CD4-positive, alpha-beta T cell (primary cell): ENCODE data around the gene MPP3. TPM values are rescaled to one million over a fixed set of nuclear protein-coding genes. Genes with fewer than 3 reads are reported as not detected.
"Not testable (repeated sequence)": the region's sequence is repeated elsewhere in the genome, so short reads cannot be mapped to it uniquely, and the experiment has no call there.

ENCODE experiments used
- ATAC-seq: fragments of 200-7000 bp; cut with Tn5 transposase; one replicate; pipeline ENCODE4 v1.10.0; 2022; ENCODE audit warnings: mild to moderate bottlenecking; ENCODE audit not compliant: poor library complexity
- CTCF ChIA-PET: fragments of 350-600 bp; sonication (Branson Sonifier 250); formaldehyde crosslinking; loops from one replicate; lab custom pipeline; 2021; ENCODE audit warnings: antibody characterized with exemption, inconsistent platforms; lab: Charles Lee
- POLR2A ChIA-PET: fragments of 350-600 bp; sonication (Branson Sonifier 250); formaldehyde crosslinking; loops from one replicate; lab custom pipeline; 2021; ENCODE audit warnings: antibody characterized with exemption, inconsistent platforms; lab: Charles Lee
- DNase-seq, 14 experiments: peaks; one replicate each; pipeline ENCODE4 v3.0.0-alpha.2; 2013 to 2020; ENCODE audit warnings: mixed read lengths in 2 of 14
- H3K27ac ChIP-seq, 2 donors: one replicate each; pipeline versions ENCODE4 v1.5.1 to v1.7.0; 2013; ENCODE audit warnings: low read length in 2 of 2, low read depth in 1 of 2, mild to moderate bottlenecking in 1 of 2
- H3K27me3 ChIP-seq, 2 experiments: 1 replicate in 1 of 2; 2 replicates in 1 of 2; pipeline versions ENCODE4 v1.6.1 to v1.7.0; 2013; ENCODE audit warnings: low read length in 2 of 2, control low read depth in 1 of 2, mild to moderate bottlenecking in 1 of 2, moderate library complexity in 1 of 2; ENCODE audit not compliant: insufficient read depth in 2 of 2, control insufficient read depth in 1 of 2
- H3K36me3 ChIP-seq: one replicate; pipeline ENCODE4 v1.6.1; 2013; ENCODE audit warnings: low read length, control low read depth; ENCODE audit not compliant: insufficient read depth
- H3K4me1 ChIP-seq: one replicate; pipeline ENCODE4 v1.6.1; 2013; ENCODE audit warnings: low read length, control low read depth; ENCODE audit not compliant: insufficient read depth
- H3K4me3 ChIP-seq: one replicate; pipeline ENCODE4 v1.5.1; 2013; ENCODE audit warnings: mild to moderate bottlenecking, low read length, moderate library complexity
- H3K9me3 ChIP-seq, 2 experiments: 1 replicate in 1 of 2; 2 replicates in 1 of 2; pipeline versions ENCODE4 v1.6.1 to v1.7.0; 2013; ENCODE audit warnings: low read length in 2 of 2, mild to moderate bottlenecking in 2 of 2, control low read depth in 1 of 2, moderate library complexity in 1 of 2; ENCODE audit not compliant: control insufficient read depth in 1 of 2, insufficient read depth in 1 of 2
- H3K27ac Mint-ChIP-seq: one replicate; pipeline ENCODE4 v1.8.0; 2020; ENCODE audit warnings: mixed read lengths
- H3K27me3 Mint-ChIP-seq: one replicate; pipeline ENCODE4 v1.8.0; 2021; ENCODE audit warnings: mixed read lengths
- H3K36me3 Mint-ChIP-seq: one replicate; pipeline ENCODE4 v1.8.0; 2021; ENCODE audit warnings: low read depth, mixed read lengths
- H3K4me1 Mint-ChIP-seq: one replicate; pipeline ENCODE4 v1.8.0; 2021; ENCODE audit warnings: low read depth, mixed read lengths
- H3K4me3 Mint-ChIP-seq: one replicate; pipeline ENCODE4 v1.8.0; 2020; ENCODE audit warnings: mild to moderate bottlenecking, mixed read lengths
- H3K9me3 Mint-ChIP-seq: one replicate; pipeline ENCODE4 v1.8.0; 2020; ENCODE audit warnings: mixed read lengths
- intact Hi-C, 2 experiments: fragments of 100-400 bp; cut with DNase I in 1 of 2; cut with micrococcal nuclease in 1 of 2; formaldehyde crosslinking; loops; one replicate each; pipeline versions ENCODE4 v1.15.1 to v1.9.0; 2023 to 2025; cut with DNase I, micrococcal nuclease
- total RNA-seq, 174 experiments: library from RNA in 2 of 174; stranded (reverse) in 2 of 174; gene quantifications; one replicate each; pipeline ENCODE4 v1.2.3 and lab custom pipeline; 2021 to 2026
- TF ChIP-seq, protein P1 (sequence below): fragments of 200-600 bp; IDR thresholded peaks from one replicate; pipeline ENCODE4 v1.8.0; 2022; ENCODE audit warnings: antibody characterized with exemption, mild to moderate bottlenecking

The MPP3 gene
- total RNA-seq, 2 experiments from 2014 or later = 0.14 TPM; not detected in 1

- Histone ChIP-seq H3K27ac (no peak overlapping the region), H3K36me3 (no peaks in the 10 kb centered on the region), H3K9me3 (no peaks in the 10 kb centered on the region), H3K27me3 (peaks cover 4 to 7% of the 10 kb centered on the region in 2 experiments), H3K4me3 (no peak overlapping the region), H3K4me1 (no peaks in the 10 kb centered on the region)
- no peak for DNase-seq
- ATAC-seq = no peak
- no peaks in the 10 kb centered on the region for H3K36me3 Mint-ChIP-seq
- POLR2A ChIA-PET = interaction anchor here (1.4 kb wide), 1 partner anchor 67 kb away, joined by 3 read pairs; the partner anchor contains the start of gene DUSP3
- intact Hi-C loops = loop anchor here (5.0 kb wide), 2 partner anchors 148 to 153 kb away; no protein-coding TSS in a partner anchor
- H3K4me3 Mint-ChIP-seq = no peak overlapping the region
- H3K9me3 Mint-ChIP-seq = no peaks in the 10 kb centered on the region
- no peaks in the 10 kb centered on the region for H3K4me1 Mint-ChIP-seq
- TF ChIP-seq, protein P1, sequence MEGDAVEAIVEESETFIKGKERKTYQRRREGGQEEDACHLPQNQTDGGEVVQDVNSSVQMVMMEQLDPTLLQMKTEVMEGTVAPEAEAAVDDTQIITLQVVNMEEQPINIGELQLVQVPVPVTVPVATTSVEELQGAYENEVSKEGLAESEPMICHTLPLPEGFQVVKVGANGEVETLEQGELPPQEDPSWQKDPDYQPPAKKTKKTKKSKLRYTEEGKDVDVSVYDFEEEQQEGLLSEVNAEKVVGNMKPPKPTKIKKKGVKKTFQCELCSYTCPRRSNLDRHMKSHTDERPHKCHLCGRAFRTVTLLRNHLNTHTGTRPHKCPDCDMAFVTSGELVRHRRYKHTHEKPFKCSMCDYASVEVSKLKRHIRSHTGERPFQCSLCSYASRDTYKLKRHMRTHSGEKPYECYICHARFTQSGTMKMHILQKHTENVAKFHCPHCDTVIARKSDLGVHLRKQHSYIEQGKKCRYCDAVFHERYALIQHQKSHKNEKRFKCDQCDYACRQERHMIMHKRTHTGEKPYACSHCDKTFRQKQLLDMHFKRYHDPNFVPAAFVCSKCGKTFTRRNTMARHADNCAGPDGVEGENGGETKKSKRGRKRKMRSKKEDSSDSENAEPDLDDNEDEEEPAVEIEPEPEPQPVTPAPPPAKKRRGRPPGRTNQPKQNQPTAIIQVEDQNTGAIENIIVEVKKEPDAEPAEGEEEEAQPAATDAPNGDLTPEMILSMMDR = no peak
- no peak overlapping the region for H3K27ac Mint-ChIP-seq
- CTCF ChIA-PET = interaction anchor here (0.6 to 1.5 kb wide), 18 partner anchors 8 to 929 kb away, joined by 3 to 6 read pairs (median 4); partner anchors contain the start of gene DUSP3
- peaks cover 40% of the 10 kb centered on the region for H3K27me3 Mint-ChIP-seq
Observed at GRCh38 chr17:43845766-43846165, 12.8 kb upstream of the MPP3 start.

GRCh38 chr17:43844241-43844640 lies 11.3 kb upstream of the MPP3 start:
- Histone ChIP-seq H3K9me3 (no peaks in the 10 kb centered on the region), H3K4me3 (no peak overlapping the region), H3K27me3 (peaks cover 4 to 7% of the 10 kb centered on the region in 2 experiments), H3K4me1 (no peaks in the 10 kb centered on the region), H3K27ac (no peak overlapping the region), H3K36me3 (no peaks in the 10 kb centered on the region)
- Mint-ChIP-seq H3K27me3 (peaks cover 46% of the 10 kb centered on the region), H3K4me3 (no peak overlapping the region), H3K4me1 (no peaks in the 10 kb centered on the region), H3K36me3 (no peaks in the 10 kb centered on the region), H3K9me3 (no peaks in the 10 kb centered on the region), H3K27ac (no peak overlapping the region)
- intact Hi-C loops = no loop called here
- POLR2A ChIA-PET = no interaction called here
- CTCF ChIA-PET = no interaction called here
- no peak for DNase-seq
- TF ChIP-seq, protein P1 = no peak
- no peak for ATAC-seq

GRCh38 chr17:43842975-43843325 lies 10.0 kb upstream of the MPP3 start:
- no peaks in the 10 kb centered on the region for H3K4me1 Mint-ChIP-seq
- Histone ChIP-seq H3K4me1 (no peaks in the 10 kb centered on the region), H3K27ac (no peak overlapping the region), H3K27me3 (peaks cover 4 to 7% of the 10 kb centered on the region in 2 experiments), H3K9me3 (no peaks in the 10 kb centered on the region), H3K4me3 (no peak overlapping the region), H3K36me3 (no peaks in the 10 kb centered on the region)
- no peak overlapping the region for H3K27ac Mint-ChIP-seq
- intact Hi-C loops = no loop called here
- TF ChIP-seq, protein P1 = no peak
- H3K9me3 Mint-ChIP-seq = no peaks in the 10 kb centered on the region
- ATAC-seq (no peak), DNase-seq (no peak)
- no peak overlapping the region for H3K4me3 Mint-ChIP-seq
- POLR2A ChIA-PET = no interaction called here
- H3K27me3 Mint-ChIP-seq = peaks cover 40% of the 10 kb centered on the region
- no peaks in the 10 kb centered on the region for H3K36me3 Mint-ChIP-seq
- CTCF ChIA-PET = interaction anchor here (0.7 kb wide), 1 partner anchor 149 kb away, joined by 7 read pairs; no protein-coding TSS in a partner anchor

GRCh38 chr17:43842091-43842974 lies 9.4 kb upstream of the MPP3 start:
- H3K4me3 Mint-ChIP-seq, H3K27ac ChIP-seq, H3K36me3 Mint-ChIP-seq, H3K27ac Mint-ChIP-seq, H3K36me3 ChIP-seq, H3K9me3 Mint-ChIP-seq, H3K27me3 ChIP-seq, ATAC-seq, H3K4me3 ChIP-seq, H3K4me1 ChIP-seq, DNase-seq, CTCF ChIA-PET, H3K4me1 Mint-ChIP-seq, POLR2A ChIA-PET, H3K9me3 ChIP-seq, intact Hi-C loops: not testable (repeated sequence)
- H3K27me3 Mint-ChIP-seq = peaks cover 41% of the 10 kb centered on the region
